GM21390 (cell line): ENCODE results near the gene MIA.
"Not testable (repeated sequence)": the region's sequence is repeated elsewhere in the genome, so short reads cannot be mapped to it uniquely, and the experiment has no call there.

Experiments used
- ATAC-seq: cut with Tn5 transposase; IDR thresholded peaks from one replicate; pipeline ENCODE4 v1.9.1; 2021; ENCODE audit not compliant: unreplicated experiment

Gene MIA

GRCh38 chr19:40774916-40775631 is at the start of gene MIA:
Gene MIA (plus strand): TSS chr19:40775521. CDS start chr19:40775543, 22 bp downstream.
- ATAC-seq: no peak

DNA sequence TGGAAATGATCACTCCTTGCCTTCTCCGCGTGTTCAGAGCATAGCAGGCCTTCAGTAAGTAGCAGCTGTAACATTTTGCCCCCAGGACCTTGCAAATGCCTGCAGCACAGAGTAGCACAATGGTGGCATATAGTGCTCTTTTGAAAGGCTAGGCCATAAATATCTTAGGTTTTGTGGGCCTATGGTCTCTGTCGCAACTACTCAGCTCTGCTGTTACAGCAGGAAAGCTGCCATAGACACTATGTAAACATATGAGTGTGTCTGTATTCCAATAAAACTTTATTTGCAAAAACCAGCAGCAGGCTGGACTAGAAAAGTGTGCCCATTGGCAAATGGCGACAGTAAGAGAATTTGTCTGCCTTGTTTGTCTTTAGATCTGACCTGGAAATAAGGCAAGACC is 49.0 kb upstream of the MIA start:
- ATAC-seq: no peak

DNA sequence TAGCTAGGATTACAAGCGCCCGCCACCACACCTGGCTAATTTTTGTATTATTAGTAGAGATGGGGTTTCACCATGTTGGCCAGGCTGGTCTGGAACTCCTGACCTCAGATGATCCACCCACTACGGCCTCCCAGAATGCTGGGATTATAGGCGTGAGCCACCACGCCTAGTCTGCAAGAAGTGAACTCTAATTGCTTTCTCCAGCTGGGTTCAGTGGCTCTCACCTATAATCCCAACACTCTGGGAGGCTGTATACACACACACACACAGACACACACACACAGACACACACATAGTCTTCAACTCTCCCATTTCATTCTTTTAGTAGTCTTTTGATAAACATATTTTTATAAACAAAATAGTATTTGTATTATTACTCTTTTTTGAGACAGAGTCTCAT is 45.3 kb upstream of the MIA start:
- not testable (repeated sequence) for ATAC-seq

DNA sequence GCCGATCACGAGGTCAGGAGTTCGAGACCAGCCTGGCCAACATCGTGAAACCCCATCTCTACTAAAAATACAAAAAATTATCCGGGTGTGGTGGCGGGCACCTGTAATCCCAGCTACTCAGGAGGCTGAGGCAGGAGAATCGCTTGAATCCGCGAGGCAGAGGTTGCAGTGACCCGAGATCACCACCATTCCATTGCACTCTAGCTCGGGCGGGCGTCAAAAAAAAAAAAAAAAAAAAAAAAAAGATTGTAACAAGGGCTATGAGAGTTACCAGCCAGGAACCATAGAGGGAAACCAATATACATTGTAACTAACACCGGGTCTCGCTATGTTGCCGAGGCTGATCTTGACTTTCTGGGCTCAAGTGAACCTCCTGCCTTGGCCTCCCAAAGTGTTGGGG is 43.0 kb upstream of the MIA start:
- ATAC-seq: not testable (repeated sequence)

DNA sequence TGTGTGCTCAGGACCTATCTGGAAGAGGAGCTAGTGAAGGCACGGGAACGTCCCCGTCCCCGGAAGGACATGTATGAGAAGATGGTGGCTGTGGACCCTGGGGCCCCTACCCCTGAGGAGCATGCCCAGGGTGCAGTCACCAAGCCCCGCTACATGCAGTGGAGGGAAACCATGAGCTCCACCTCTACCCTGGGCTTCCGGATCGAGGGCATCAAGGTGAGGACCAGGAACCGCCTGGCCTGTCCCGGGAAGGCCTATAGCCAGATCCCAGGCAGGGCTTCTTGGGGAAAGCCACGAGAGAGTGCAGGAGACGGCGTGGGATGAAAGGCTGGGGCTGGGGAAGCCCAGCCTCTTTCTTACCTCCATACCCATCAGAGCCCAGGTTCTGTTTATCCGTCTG is 42.2 kb upstream of the MIA start:
- ATAC-seq: no peak

DNA sequence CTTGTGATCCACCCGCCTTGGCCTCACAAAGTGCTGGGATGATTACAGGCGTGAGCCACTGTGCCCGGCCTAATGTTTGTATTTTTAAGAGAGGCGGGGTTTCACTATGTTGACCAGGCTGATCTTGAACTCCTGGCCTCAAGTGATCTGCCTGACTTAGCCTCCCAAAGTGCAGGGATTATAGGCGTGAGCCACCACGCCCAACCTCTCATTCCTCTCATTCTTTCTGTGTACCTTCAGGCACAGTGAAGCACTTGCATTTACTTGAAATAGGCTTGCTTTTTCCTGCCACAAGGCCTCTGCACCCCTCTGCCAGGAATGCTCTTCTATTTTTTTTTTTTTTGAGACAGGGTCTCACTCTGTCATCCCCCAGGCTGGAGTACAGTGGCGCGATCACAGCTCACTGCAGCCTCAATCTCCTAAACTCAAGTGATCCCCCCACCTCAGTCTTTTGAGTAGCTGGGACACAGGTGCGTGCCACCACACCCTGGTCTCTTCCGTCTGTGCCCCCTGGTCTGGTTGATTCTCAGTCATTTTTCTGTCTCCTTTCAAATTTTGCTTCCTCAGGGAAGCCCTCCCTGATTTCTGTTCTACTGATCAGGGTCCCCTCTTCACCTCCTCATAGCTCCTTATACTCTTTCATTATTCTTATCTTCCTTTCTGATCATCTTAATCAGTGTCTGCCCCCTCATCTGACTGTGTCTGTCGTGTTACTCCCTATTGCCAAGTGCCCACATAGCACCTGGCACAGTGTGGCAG is 40.1 kb upstream of the MIA start:
- ATAC-seq: no peak

DNA sequence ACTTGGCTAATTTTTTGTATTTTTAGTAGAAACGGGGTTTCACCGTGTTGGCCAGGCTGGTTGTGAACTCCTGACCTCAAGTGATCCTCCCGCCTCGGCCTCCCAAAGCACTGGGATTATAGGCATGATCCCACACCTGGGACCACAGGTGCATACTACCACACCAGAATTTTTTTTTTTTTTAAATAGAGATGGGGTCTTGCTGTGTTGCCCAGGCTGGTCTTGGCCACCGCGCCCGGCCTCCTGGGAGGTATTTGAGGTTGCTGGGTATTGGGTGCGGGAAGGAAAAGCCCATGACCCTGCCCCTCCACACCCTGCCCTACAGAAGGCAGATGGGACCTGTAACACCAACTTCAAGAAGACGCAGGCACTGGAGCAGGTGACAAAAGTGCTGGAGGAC is 38.7 kb upstream of the MIA start:
- no peak for ATAC-seq

- ATAC-seq: no peak
These were observed 38.1 kb upstream of the MIA start for GRCh38 chr19:40737102-40737644.

GRCh38 chr19:40739030-40739839 is 36.1 kb upstream of the MIA start:
- no peak for ATAC-seq

DNA sequence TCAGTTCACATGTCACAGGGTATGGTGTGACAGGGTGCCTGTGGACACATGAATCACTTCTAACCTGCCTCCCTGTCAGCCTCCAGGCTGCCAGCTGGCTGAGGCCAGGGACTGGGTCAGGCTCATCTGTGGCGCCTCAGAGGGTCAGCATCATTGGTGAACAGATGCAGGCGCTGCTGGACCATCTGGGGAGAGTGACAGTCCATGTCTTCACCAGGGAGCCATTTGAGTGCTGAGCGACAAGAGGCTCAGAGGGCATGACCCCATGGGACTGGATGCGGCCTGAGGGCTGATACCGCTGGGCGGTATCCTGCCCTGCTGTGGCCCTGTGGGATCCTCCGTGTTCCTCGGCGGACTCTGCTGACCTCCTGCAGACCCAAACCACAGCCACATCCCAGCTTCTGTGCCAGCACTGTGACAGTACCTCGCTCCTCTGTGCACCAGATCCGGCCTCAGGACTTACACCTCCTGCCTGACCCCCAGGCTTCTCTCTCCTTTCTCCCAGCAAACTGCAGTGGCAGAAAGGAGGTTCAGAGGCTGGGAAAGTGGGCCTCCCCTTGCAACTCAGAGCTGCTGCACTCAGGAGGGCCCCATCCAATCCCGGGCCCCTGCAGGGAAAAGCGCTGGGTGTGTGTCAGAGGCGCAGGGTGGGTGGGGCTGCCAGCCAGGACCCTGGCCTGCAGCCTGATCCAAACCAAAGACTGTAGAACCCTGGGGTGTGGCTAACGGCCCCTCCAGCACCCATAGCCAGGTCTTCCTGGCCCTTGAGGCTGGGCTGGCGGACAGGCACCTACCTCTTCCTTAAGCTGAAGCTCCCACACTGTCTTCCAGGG is 35.2 kb upstream of the MIA start:
- ATAC-seq: no peak

DNA sequence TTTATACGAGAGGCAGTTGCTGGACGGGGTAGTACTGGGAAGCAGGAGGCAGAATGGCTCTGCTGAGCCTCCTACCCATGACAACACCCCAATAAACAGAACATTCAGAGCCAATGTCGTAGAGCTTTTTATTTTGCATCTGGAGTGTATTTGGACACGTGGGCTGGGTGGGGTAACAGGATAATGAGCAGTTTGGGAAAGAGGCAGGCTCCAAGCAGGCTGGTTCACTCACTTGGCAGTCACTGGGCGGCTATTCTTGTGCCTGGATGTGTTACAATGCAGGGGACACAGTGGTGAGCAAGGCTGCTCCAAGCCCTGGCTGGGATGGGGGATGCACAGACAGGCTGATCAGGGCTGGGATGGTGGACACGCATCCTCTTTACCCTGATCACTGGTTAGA is 34.6 kb upstream of the MIA start:
- ATAC-seq: no peak

- ATAC-seq: no peak
These were observed 33.6 kb upstream of the MIA start for GRCh38 chr19:40741527-40742390.

DNA sequence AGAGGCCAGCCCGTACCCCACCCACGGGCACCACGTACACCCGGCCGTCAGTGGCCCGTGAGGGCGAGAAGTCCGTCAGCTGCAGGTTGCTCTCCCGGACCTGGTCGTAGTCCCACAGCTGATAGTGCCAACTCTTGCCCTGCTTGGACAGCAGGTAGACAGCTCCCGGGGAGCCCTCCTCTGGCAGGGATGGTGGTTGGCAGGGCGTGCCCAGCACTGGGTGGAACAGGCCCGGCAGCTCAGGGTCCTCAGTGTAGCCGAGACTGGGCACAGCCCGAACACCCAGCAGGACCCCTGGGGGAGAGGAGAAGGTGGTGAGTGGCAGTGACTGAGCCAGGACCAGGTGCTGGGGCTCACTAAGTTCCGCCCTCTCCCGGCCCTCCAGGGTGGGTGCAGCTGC is 32.8 kb upstream of the MIA start:
- ATAC-seq: no peak

DNA sequence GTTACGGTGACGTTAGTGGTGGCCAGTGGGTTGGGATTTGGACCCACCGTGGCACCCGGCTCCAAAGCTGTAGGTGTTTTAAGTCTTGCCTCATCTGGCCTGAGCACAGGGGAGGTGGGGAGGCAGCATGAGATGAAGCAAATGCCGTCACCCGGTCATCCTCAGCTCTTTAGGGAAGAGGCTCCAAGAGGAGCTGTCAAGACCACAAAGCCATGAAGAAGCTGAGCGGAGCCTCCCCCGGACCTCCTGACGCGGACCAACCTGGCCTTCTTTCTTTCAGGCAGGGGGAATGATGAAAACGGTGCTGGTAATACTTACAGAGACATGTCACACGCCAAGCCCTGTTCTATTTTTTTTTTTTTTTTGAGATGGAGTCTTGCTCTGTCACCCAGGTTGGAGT is 32.4 kb upstream of the MIA start:
- no peak for ATAC-seq

DNA sequence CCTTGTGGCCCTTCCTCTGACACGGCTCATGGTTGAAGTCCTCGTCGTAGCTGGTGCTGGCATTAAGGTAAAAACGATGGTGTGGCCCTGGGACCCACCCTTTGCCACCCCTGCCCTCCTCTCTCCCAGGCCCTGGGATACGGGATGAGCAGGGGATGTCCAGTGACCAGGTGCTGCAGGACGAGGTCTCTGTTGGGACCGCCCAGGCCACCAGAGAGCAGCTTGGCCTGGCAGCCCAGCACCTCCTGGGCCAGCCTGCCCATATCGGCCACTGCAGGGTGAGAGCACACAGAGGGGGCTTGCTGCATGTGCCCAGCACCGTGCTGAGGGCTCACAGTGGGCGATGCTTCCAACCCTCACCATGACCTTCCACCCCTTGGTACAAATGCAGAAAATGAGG is 31.4 kb upstream of the MIA start:
- ATAC-seq: no peak

DNA sequence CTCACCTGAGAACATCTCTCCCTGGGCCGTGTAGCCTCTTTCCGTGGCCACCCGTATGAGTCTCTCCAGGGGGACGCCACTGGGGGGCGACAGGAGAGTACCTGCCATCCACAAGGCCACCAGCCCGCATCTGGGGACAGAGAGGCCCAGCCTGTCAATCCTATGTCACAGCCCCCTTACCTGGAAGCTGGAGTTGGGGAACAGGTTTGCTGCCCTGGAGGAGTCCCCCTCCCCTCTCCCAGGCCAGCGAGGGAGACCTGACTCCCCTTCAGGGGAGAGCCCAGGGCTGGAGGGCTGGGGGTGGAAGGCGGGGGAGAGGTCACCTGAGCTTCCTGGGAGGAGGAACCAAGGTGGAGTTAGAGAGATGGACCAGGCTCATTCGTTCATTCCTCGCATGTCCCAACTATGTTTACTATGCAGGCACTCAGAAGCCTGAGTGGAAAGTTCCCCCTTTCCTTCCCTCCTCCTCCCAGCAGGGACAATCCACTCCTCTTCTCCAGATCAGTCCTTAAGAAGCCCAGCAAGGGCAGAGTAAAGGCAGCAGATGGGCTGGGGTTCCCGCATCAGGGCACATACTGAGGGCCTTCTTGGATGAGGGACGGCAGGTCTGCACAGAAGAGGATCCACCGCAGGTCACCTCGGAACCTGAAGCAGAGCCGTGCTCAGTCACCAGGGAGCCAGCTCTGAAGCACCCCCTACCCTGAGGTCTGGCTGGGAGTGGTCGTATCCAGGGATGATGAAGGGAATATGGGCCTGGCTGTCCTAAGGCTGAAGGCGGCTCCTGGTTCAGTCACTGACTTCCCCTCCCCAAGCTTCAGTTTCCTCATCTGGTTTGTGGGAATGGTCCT is 30.5 kb upstream of the MIA start:
- no peak for ATAC-seq

GRCh38 chr19:40745402-40745780 is 29.9 kb upstream of the MIA start:
- ATAC-seq: no peak

- no peak for ATAC-seq
These were observed 27.8 kb upstream of the MIA start for GRCh38 chr19:40747536-40747935.
